DOHH2 (cell line): Measurements from ENCODE around the gene AR.

Source experiments
- H3F3A ChIP-seq: fragments of 200-600 bp; sonication (generic), shearing (Covaris generic); 2 replicates; pipeline ENCODE4 v1.6.0; 2016; ENCODE audit warnings: antibody characterized with exemption, mild to moderate bottlenecking; ENCODE audit not compliant: control insufficient read depth, insufficient read depth
- H3K27ac ChIP-seq: fragments of 200-600 bp; sonication (generic); 2 replicates; pipeline ENCODE4 v1.5.1; 2014; ENCODE audit warnings: low read depth, mild to moderate bottlenecking, low read length, moderate library complexity
- H3K27me3 ChIP-seq: fragments of 200-600 bp; sonication (generic); 2 replicates; pipeline ENCODE4 v1.6.1; 2014; ENCODE audit warnings: mild to moderate bottlenecking, low read length, mixed read lengths; ENCODE audit not compliant: control insufficient read depth
- H3K36me3 ChIP-seq: fragments of 200-600 bp; sonication (generic); 2 replicates; pipeline ENCODE4 v1.6.1; 2014; ENCODE audit warnings: mild to moderate bottlenecking, low read length, moderate library complexity, mixed read lengths; ENCODE audit not compliant: control insufficient read depth
- H3K4me1 ChIP-seq: fragments of 200-600 bp; sonication (generic); 2 replicates; pipeline ENCODE4 v1.6.1; 2014; ENCODE audit warnings: mild to moderate bottlenecking, low read length, mixed read lengths; ENCODE audit not compliant: control insufficient read depth
- H3K4me2 ChIP-seq: fragments of 200-600 bp; sonication (generic); 2 replicates; pipeline ENCODE4 v1.6.0; 2014; ENCODE audit warnings: mild to moderate bottlenecking, low read length, moderate library complexity
- H3K4me3 ChIP-seq: fragments of 200-600 bp; sonication (generic); 2 replicates; pipeline ENCODE4 v1.5.1; 2014; ENCODE audit warnings: mild to moderate bottlenecking, low read length, mixed read lengths
- H3K79me2 ChIP-seq: fragments of 200-600 bp; sonication (generic); 2 replicates; pipeline ENCODE4 v1.6.1; 2014; ENCODE audit warnings: mild to moderate bottlenecking, low read length, mixed read lengths; ENCODE audit not compliant: control insufficient read depth
- H3K9me2 ChIP-seq: fragments of 200-600 bp; sonication (generic); replicated peaks from 2 replicates; pipeline ENCODE4 v1.6.1; 2014; ENCODE audit warnings: mild to moderate bottlenecking, low read length, mixed read lengths; ENCODE audit not compliant: control insufficient read depth
- H3K9me3 ChIP-seq: fragments of 200-600 bp; sonication (generic); 2 replicates; pipeline ENCODE4 v1.6.1; 2014; ENCODE audit warnings: antibody characterized with exemption, low read length, mixed read lengths; ENCODE audit not compliant: control insufficient read depth, insufficient read depth
- H4K20me1 ChIP-seq: fragments of 200-600 bp; sonication (generic); 2 replicates; pipeline ENCODE4 v1.6.0; 2014; ENCODE audit warnings: low read depth, mild to moderate bottlenecking, antibody characterized with exemption, low read length, moderate library complexity; ENCODE audit not compliant: control insufficient read depth, insufficient read depth
- EZH2phosphoT487 ChIP-seq: fragments of 200-600 bp; sonication (generic); IDR thresholded peaks from 2 replicates; pipeline ENCODE4 v1.6.1; 2017; ENCODE audit warnings: borderline replicate concordance, mild to moderate bottlenecking, antibody characterized with exemption, low read length, moderate library complexity, mixed read lengths
- TF ChIP-seq, protein P1 (sequence below): fragments of 200-600 bp; sonication (generic); IDR thresholded peaks from one replicate; pipeline ENCODE4 v1.5.1; 2014; ENCODE audit warnings: antibody characterized with exemption, mild to moderate bottlenecking, low read depth, low read length; ENCODE audit not compliant: poor library complexity, severe bottlenecking

AR gene

DNA sequence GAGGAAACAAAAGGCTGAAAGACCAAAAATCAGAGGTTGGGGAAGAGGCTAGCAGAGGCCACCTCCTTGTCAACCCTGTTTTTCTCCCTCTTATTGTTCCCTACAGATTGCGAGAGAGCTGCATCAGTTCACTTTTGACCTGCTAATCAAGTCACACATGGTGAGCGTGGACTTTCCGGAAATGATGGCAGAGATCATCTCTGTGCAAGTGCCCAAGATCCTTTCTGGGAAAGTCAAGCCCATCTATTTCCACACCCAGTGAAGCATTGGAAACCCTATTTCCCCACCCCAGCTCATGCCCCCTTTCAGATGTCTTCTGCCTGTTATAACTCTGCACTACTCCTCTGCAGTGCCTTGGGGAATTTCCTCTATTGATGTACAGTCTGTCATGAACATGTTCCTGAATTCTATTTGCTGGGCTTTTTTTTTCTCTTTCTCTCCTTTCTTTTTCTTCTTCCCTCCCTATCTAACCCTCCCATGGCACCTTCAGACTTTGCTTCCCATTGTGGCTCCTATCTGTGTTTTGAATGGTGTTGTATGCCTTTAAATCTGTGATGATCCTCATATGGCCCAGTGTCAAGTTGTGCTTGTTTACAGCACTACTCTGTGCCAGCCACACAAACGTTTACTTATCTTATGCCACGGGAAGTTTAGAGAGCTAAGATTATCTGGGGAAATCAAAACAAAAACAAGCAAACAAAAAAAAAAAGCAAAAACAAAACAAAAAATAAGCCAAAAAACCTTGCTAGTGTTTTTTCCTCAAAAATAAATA, 179.9 kb downstream of the AR start:
- no peaks in the 10 kb centered on the region for H3K79me2 ChIP-seq
- no peak overlapping the region for H3K4me2 ChIP-seq
- no peaks in the 10 kb centered on the region for H3K9me2 ChIP-seq
- no peak overlapping the region for H3K27ac ChIP-seq
- no peaks in the 10 kb centered on the region for H3F3A ChIP-seq
- no peaks in the 10 kb centered on the region for H3K9me3 ChIP-seq
- no peak overlapping the region for H3K4me3 ChIP-seq
- no peaks in the 10 kb centered on the region for H3K4me1 ChIP-seq
- TF ChIP-seq EZH2phosphoT487: no peak
- TF ChIP-seq, protein P1, sequence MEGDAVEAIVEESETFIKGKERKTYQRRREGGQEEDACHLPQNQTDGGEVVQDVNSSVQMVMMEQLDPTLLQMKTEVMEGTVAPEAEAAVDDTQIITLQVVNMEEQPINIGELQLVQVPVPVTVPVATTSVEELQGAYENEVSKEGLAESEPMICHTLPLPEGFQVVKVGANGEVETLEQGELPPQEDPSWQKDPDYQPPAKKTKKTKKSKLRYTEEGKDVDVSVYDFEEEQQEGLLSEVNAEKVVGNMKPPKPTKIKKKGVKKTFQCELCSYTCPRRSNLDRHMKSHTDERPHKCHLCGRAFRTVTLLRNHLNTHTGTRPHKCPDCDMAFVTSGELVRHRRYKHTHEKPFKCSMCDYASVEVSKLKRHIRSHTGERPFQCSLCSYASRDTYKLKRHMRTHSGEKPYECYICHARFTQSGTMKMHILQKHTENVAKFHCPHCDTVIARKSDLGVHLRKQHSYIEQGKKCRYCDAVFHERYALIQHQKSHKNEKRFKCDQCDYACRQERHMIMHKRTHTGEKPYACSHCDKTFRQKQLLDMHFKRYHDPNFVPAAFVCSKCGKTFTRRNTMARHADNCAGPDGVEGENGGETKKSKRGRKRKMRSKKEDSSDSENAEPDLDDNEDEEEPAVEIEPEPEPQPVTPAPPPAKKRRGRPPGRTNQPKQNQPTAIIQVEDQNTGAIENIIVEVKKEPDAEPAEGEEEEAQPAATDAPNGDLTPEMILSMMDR: no peak
- H3K27me3 ChIP-seq: no peaks in the 10 kb centered on the region
- H3K36me3 ChIP-seq: no peaks in the 10 kb centered on the region
- H4K20me1 ChIP-seq: no peaks in the 10 kb centered on the region

DNA sequence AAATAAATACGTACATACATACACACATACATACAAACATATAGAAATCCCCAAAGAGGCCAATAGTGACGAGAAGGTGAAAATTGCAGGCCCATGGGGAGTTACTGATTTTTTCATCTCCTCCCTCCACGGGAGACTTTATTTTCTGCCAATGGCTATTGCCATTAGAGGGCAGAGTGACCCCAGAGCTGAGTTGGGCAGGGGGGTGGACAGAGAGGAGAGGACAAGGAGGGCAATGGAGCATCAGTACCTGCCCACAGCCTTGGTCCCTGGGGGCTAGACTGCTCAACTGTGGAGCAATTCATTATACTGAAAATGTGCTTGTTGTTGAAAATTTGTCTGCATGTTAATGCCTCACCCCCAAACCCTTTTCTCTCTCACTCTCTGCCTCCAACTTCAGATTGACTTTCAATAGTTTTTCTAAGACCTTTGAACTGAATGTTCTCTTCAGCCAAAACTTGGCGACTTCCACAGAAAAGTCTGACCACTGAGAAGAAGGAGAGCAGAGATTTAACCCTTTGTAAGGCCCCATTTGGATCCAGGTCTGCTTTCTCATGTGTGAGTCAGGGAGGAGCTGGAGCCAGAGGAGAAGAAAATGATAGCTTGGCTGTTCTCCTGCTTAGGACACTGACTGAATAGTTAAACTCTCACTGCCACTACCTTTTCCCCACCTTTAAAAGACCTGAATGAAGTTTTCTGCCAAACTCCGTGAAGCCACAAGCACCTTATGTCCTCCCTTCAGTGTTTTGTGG, 180.7 kb downstream of the AR start:
- no peaks in the 10 kb centered on the region for H3K9me3 ChIP-seq
- H3K27ac ChIP-seq: no peak overlapping the region
- H3K4me2 ChIP-seq: no peak overlapping the region
- H3K36me3 ChIP-seq: no peaks in the 10 kb centered on the region
- no peaks in the 10 kb centered on the region for H3K27me3 ChIP-seq
- H4K20me1 ChIP-seq: no peaks in the 10 kb centered on the region
- no peaks in the 10 kb centered on the region for H3K9me2 ChIP-seq
- H3K4me3 ChIP-seq: no peak overlapping the region
- H3K79me2 ChIP-seq: no peaks in the 10 kb centered on the region
- no peaks in the 10 kb centered on the region for H3K4me1 ChIP-seq
- TF ChIP-seq, protein P1: no peak
- TF ChIP-seq EZH2phosphoT487: no peak
- H3F3A ChIP-seq: no peaks in the 10 kb centered on the region

GRCh38 chrX:67725471-67725870, 181.7 kb downstream of the AR start:
- H3K27ac ChIP-seq: no peak overlapping the region
- no peak overlapping the region for H3K4me3 ChIP-seq
- no peaks in the 10 kb centered on the region for H3K36me3 ChIP-seq
- no peaks in the 10 kb centered on the region for H3K9me3 ChIP-seq
- no peak overlapping the region for H3K4me2 ChIP-seq
- no peaks in the 10 kb centered on the region for H3K79me2 ChIP-seq
- H3K9me2 ChIP-seq: no peaks in the 10 kb centered on the region
- H3K27me3 ChIP-seq: no peaks in the 10 kb centered on the region
- no peaks in the 10 kb centered on the region for H3K4me1 ChIP-seq
- no peaks in the 10 kb centered on the region for H4K20me1 ChIP-seq
- TF ChIP-seq EZH2phosphoT487: no peak
- TF ChIP-seq, protein P1: no peak
- H3F3A ChIP-seq: no peaks in the 10 kb centered on the region
